Measurements from ENCODE around the gene RRAD.

RRAD gene

DNA sequence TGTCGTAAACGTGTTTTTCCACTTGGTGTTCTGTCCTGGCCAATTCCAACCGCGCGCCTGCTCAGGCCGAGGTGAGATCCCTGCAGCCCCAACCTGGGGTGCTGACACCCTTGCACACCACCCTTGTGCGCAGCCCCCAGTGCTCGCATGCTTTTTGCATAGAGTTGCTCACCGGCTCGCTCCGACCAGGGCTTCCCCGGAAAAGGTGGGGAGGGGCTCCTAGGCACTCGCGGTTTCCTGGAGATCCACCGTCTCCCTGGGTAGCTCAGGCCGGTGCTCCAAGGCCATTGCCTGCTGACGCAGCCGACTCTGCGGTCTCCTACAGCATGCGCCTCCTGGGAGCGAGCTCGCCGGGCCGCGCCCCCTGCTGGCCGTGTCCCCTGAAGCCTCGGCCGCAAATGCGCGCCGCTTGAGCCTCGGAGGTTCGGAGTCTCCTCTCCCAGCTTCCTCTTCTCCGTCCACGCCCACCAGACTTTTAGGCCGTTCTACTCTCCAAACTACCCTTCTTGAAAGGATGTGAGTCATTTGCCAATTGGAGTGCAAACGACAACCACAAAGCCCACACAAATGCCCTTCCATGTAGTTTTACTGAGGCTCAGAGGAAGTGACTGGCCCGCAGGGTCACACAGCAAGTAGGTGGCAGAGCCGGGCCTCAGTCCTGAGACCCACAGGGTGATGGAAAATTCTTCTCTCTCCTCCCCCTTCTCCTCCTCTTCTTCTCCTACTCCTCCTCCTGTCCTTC is 52.2 kb downstream of the RRAD start:
- Mint-ChIP-seq H3K4me3 (peak overlapping the region; percentile 71), H3K27me3 (peaks cover 37% of the 10 kb centered on the region), H3K9me3 (peaks cover 8% of the 10 kb centered on the region), H3K4me1 (ENCODE audit: low read depth) (peaks cover 45% of the 10 kb centered on the region), H3K27ac (peak overlapping the region; percentile 81), H3K36me3 (ENCODE audit: low read depth) (peaks cover 6% of the 10 kb centered on the region)
- intact Hi-C loops (cut with micrococcal nuclease): loop anchor here (2.0 kb wide), 1 partner anchor 42 kb away; the partner anchor contains the start of gene NAE1

DNA sequence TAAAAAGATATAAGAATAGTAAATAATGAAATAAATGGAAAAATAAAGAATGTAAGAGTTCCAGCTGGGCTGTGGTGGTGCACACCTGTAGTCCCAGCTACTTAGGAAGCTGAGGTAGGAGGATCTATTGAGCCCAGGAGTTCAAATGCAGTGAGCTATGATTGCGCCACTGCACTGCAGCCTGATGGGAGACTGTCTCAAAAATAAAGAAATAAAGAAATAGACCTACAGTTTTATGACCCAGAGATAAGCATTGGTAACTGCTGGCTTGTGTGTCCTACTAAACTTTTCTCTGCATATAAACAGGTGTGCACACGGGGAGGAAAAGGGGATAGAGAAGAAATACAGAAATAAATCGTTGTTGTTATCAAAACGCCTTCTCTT is 52.8 kb downstream of the RRAD start:
- peak overlapping the region; percentile 71 for H3K4me3 Mint-ChIP-seq
- intact Hi-C loops (cut with micrococcal nuclease): loop anchor here (2.0 kb wide), 1 partner anchor 42 kb away; the partner anchor contains the start of gene NAE1
- peaks cover 45% of the 10 kb centered on the region for H3K4me1 Mint-ChIP-seq (ENCODE audit: low read depth)
- peak overlapping the region; percentile 81 for H3K27ac Mint-ChIP-seq
- H3K27me3 Mint-ChIP-seq: peaks cover 42% of the 10 kb centered on the region
- H3K36me3 Mint-ChIP-seq (ENCODE audit: low read depth): peaks cover 6% of the 10 kb centered on the region
- peaks cover 8% of the 10 kb centered on the region for H3K9me3 Mint-ChIP-seq

DNA sequence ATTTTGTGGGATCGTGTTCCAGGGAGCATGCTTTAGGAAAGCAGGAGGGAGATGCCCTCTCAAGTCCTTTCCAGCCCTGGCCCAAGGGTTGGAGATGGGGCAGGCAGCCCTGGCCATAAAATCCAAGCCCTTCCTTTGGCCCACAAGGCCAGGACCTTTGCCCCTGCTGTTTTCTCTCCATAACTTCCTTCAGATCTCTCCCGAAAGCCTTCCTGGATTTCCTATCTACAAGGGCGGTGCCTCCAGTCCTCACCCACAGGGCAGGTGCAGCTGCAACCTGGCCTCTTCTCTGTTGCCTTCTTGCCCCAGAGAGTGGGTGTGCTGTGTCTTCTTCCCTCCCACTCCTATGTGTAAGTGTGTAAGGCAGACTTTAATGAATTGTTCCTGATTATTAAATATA is 53.5 kb downstream of the RRAD start:
- H3K27ac Mint-ChIP-seq: no peak overlapping the region
- intact Hi-C loops (cut with micrococcal nuclease): loop anchor here (2.0 kb wide), 1 partner anchor 41 kb away; the partner anchor contains the start of gene NAE1
- peaks cover 42% of the 10 kb centered on the region for H3K4me1 Mint-ChIP-seq (ENCODE audit: low read depth)
- no peak overlapping the region for H3K4me3 Mint-ChIP-seq
- H3K36me3 Mint-ChIP-seq (ENCODE audit: low read depth): peaks cover 6% of the 10 kb centered on the region
- H3K9me3 Mint-ChIP-seq: peaks cover 8% of the 10 kb centered on the region
- H3K27me3 Mint-ChIP-seq: peaks cover 42% of the 10 kb centered on the region
